HG02642 (cell line): ENCODE results near the gene CBX3.
A peak's percentile ranks its signal among the peaks of the same experiment; 100 is the strongest.
"Not testable (repeated sequence)": the region's sequence is repeated elsewhere in the genome, so short reads cannot be mapped to it uniquely, and the experiment has no call there.

ENCODE experiments used
- ATAC-seq: cut with Tn5 transposase; IDR thresholded peaks from one replicate; pipeline ENCODE4 v1.9.1; 2021; ENCODE audit warnings: mild to moderate bottlenecking; ENCODE audit not compliant: unreplicated experiment, poor library complexity

The CBX3 gene

GRCh38 chr7:26201247-26202018 lies at the start of gene CBX3:
CBX3 (plus strand) TSS chr7:26201745; CDS start chr7:26202999, 1,254 bp downstream.
- ATAC-seq, result peak; percentile 47

- peak; percentile 71 for ATAC-seq
These were observed 49.4 kb upstream of the CBX3 start, which contains the start of gene NFE2L3 for GRCh38 chr7:26151953-26152781. NFE2L3 (plus strand) TSS chr7:26152198; CDS start chr7:26152499, 301 bp downstream.

DNA sequence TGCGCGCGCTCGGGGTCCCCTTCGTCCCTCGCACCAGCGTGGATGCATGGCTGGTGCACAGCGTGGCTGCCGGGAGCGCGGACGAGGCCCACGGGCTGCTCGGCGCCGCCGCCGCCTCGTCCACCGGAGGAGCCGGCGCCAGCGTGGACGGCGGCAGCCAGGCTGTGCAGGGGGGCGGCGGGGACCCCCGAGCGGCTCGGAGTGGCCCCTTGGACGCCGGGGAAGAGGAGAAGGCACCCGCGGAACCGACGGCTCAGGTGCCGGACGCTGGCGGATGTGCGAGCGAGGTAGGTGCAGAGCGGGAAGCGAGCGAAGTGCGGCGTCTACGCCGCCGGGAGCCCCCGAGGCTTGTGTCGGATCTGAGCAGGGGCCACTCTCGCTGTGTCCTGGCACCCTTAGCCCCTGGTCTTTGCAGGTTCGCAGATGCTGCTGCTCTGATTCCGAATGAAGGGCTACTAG lies 48.7 kb upstream of the CBX3 start:
- ATAC-seq, result peak; percentile 20

DNA sequence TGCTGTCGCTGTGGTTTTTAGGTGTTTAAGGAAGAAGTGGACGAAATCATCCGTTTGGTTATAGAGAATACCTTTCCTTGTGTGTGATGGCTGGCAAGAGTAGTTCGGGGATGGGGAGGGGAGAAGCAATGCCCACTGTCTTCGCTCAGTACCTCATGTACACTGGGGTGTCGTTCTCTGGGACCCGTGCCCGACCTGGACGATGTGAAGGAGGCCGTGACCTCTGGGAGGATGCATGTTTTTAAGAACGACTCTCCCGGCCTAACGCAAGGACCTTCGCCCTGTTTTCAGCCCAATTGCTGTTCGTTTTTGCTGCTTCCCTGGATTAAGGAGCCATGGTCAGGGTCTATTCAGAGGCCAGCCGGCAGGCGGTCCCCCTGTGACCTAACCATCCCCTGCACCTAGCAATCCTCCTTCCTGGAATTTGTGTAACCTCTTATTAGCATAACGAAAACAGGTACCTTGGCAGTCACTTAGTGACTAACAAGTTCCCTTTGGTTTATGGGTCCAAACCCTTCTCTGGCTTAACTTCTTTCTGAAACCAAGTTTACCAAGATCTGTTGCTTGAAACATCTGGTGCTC lies 48.2 kb upstream of the CBX3 start:
- ATAC-seq, result no peak

GRCh38 chr7:26153823-26154783 lies 47.4 kb upstream of the CBX3 start:
- ATAC-seq, result no peak

GRCh38 chr7:26155531-26156375 lies 45.8 kb upstream of the CBX3 start:
- no peak for ATAC-seq

GRCh38 chr7:26156451-26157420 lies 44.8 kb upstream of the CBX3 start:
- ATAC-seq, result peak; percentile 20

DNA sequence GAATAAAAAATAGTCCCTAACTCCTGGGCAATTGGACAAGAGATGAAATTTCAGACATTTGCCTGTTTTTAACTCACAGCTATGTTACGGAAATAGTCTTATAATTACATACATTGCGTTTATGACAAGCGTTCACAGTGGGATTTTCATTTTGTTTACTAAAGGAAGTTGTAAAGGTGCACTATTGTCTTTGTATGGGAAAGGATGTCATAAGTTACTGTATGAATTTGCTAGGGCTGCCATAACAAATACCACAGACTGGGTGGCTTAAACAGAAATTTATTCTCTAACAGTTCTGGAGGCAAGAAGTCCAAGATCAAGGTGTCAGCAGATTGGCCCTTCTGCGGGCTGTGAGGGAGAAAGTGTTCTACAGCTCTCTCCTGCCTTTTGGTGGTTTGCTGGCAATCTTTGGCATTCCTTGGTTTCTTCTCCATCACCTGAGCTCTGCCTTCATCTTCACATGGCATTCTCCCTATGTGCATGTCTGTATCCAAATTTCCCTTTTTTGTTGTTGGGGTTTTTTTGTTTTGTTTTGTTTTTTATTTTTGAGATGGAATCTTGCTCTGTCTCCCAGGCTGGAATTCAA lies 43.9 kb upstream of the CBX3 start:
- ATAC-seq, result no peak

- no peak for ATAC-seq
These were observed 42.3 kb upstream of the CBX3 start for GRCh38 chr7:26159243-26159642.

DNA sequence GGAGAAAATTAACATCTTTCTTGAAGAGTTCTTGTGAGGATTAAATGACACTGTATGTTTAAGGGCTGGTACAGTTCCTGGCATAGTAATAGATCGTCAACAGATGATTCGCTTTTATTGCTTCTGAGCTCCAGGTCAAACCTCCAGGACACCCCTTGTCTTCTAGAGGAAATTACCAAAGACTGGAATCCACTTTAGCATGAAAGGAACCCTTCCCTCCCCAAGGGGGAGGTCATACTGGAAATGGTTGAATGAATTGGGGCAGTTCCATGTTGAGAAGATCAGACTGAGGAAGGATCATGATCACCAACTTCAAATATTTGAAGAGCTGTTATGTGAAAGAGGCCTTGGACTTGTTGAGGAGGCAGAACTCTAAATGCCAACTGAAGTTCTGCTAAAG lies 40.6 kb upstream of the CBX3 start:
- no peak for ATAC-seq

DNA sequence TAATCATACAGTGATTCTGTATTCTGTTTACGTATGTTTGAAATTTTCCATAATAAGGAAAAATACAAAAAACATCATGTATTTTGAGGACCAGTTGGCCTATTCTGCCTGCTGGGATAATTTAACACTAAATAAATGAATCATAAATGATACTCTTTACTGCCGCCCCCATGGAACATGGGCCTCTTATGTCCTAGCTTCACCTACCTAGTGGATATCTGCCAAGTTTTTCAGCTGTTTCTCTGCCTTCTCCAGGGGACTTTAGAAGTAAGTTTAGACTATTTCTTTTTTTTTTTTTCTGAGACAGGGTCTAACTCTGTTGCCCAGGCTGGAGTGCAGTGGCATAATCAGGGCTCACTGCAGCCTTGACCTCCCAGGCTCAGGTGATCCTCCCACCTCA lies 39.1 kb upstream of the CBX3 start:
- ATAC-seq, result no peak

DNA sequence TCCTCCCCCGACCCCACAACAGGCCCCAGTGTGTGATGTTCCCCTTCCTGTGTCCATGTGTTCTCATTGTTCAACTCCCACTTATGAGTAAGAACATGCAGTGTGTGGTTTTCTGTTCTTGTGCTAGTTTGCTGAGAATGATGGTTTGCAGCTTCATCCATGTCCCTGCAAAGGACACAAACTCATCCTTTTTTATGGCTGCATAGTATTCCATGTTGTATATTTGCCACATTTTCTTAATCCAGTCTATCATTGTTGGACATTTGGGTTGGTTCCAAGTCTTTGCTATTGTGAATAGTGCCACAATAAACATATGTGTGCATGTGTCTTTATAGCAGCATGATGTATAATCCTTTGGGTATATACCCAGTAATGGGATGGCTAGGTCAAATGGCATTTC lies 37.7 kb upstream of the CBX3 start:
- ATAC-seq, result not testable (repeated sequence)

DNA sequence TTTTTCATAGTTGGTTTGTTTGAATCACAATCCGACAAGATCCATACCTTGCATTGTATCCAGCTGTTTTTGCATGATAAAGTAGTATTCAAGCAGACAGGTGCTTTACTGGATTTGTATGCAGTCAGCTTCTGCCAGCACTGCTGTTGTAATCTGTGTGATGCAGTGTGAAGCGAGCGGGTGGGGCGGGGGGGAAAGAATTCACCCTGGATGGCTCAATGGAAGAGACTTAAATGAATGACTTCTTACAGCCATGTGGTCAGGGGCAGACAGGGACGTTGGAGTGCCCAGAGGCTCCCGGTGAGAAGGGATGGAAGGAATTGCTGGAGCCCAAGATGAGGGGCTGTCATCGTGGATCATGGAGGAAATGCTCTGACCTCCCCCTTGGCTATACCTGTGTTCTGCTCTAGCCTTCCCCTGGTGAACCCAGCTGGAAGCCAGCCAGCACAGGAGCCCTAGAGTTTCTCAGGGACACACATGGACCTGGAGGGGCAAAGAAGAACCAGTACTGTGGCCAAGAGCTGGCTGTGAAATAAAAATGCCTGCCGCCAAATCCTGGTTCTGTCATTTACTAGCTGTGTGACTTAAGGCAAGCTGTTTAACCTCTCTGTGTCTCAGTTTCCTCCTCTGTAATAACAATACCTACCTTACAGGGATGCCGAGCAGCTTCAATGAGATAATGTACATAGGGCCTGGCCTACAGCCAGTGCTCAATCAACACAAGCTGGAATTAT lies 35.4 kb upstream of the CBX3 start:
- ATAC-seq, result no peak

DNA sequence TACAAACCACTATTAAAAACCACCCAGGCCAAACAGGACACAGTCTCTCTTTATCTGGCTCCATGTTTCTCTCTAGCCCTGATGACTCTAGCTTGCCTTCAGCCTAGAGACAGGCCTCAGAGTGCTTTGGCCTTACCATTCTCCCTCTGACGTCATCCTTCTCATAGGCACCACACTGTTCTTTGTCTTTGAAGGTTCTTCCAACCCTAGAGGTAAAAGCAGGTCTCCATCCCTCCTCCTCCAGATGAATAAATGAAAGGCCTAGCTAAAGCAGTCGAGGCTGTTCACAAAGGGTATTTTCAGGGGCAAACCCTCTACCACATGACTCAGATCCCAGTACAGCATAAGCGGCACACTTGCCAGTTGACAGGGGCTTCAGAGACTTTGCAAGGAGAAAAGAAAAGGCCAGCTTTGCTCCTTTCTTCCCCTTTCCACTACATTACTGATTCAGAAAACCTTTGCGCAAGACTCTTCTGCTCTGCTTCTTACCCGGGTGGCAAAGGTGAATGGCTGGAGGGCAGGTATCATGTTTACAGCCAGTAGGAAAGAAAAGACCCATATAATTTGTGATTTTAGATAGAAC lies 34.8 kb upstream of the CBX3 start:
- peak; percentile 42 for ATAC-seq

DNA sequence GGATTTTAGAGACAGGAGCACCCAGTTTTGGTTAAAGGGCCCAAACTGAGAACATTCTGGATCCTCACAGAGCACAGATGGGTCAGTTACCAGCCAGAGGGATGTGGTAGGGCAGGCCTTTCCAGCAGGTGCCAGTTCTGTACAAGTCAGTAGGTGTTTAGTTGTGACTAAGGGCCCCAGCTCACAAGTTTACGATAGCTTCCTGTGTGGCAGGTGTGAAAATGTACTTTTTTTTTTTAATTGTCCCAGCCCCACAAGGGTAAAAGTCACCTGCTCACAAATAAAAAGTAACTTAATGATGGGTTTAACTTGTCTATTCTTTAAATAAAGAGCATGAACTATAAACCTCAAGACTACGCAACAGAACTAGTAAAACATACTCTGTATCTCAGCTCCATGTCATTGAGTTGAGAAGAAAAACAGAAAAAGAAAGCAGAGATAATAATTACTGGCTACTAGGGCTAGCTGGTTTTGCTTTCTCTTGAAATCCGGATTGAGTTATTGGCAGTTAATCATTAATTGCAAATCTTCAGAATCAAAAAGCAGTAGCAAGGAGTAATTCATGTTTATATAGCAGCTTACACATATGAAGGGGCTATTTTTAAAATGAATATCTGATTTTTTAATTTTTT lies 34.1 kb upstream of the CBX3 start:
- peak; percentile 79 for ATAC-seq

DNA sequence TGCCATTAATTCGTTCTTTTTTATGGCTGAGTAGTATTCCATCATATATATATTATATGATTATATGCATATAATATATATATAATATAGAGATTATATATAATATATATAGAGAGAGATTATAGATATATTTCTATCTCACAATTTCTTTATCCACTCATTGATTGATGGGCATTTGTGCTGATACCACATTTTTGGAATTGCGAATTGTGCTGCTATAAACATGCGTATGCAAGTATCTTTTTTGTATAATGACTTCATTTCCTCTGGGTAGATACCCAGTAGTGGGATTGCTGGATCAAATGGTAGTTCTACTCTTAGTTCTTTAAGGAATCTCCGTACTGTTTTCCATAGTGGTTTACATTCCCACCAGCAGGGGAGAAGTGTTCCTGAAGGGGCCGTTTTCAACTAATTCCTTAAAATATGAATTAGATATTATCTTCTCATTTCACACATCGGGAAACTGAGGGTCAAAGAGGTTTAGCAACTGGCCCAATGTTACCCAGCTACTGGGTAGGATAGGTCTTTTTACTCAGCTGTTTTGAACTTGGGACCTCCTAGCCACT lies 33.0 kb upstream of the CBX3 start:
- no peak for ATAC-seq
